TTC549 (cell line): ENCODE results near the gene MRPS17.

Experiments used
- FAIRE-seq: peaks from 2 replicates; lab custom pipeline; 2012; peaks lifted over from hg19 to GRCh38; lab: Jason Lieb, UNC

The MRPS17 gene

GRCh38 chr7:55970978-55971377, 19.3 kb downstream of the MRPS17 start:
- no peak for FAIRE-seq

GRCh38 chr7:55973747-55974250, 22.1 kb downstream of the MRPS17 start:
- no peak for FAIRE-seq

- no peak for FAIRE-seq
Measured at GRCh38 chr7:55975988-55976633, 24.4 kb downstream of the MRPS17 start.

- no peak for FAIRE-seq
Measured at GRCh38 chr7:55977831-55978230, 26.2 kb downstream of the MRPS17 start.

GRCh38 chr7:55980266-55980665, 28.6 kb downstream of the MRPS17 start:
- FAIRE-seq = no peak

GRCh38 chr7:55983537-55983936, 31.9 kb downstream of the MRPS17 start:
- FAIRE-seq = no peak

- FAIRE-seq = no peak
Measured at GRCh38 chr7:55992346-55992745, 40.7 kb downstream of the MRPS17 start.

DNA sequence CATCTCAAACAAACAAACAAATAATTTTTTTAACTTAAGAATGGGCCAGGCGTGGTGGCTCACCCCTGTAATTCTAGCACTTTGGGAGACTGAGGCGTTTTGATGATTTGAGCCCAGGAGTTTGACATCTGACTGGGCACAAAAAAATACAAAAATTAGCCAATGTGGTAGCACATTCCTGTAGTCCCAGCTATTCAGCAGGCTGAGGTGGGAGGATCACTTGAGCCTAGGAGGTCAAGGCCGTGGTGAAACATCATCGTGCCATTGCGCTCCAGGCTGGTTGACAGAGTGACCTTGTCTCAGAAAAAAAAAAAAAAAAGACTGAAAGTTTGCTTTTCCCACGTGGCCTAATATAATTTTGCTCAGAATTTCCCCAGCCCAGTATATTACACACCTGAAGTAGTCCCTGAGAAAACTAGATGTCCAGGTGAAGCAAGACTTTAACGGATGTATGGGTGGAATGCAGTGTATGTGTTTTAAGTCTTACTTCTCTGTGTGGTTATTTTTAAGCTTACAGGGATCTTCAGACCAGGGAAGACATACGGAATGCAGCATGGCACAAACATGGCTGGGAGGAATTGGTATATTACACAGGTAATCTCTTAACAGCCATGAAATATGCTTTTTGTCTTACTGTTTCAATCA, 45.3 kb downstream of the MRPS17 start:
- FAIRE-seq = no peak

- FAIRE-seq = no peak
Measured at GRCh38 chr7:56003749-56004148, 52.1 kb downstream of the MRPS17 start.
